ENCODE measurements around the gene COL6A2.
"Not testable (repeated sequence)": the region's sequence is repeated elsewhere in the genome, so short reads cannot be mapped to it uniquely, and the experiment has no call there.

COL6A2 gene

DNA sequence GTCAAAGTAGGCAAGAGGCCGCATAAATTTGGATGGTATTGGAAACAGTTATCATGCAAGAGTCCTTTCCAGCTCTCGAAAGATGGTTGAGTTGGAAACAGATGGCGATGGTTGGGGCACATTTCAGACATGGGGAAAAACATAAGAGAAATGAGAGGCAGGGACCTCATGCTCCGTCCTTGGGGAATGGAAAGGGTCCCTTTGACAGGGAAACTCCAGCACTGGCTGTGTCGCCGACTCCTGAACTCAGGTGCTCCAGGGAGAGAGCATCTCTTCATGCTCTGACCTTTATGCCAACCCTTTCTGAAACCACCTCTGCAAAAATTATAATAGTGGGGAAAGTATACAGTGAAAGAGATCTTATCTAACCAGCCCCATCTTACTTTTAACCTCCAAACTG, 36.8 kb upstream of the COL6A2 start:
- no peak for DNase-seq

DNA sequence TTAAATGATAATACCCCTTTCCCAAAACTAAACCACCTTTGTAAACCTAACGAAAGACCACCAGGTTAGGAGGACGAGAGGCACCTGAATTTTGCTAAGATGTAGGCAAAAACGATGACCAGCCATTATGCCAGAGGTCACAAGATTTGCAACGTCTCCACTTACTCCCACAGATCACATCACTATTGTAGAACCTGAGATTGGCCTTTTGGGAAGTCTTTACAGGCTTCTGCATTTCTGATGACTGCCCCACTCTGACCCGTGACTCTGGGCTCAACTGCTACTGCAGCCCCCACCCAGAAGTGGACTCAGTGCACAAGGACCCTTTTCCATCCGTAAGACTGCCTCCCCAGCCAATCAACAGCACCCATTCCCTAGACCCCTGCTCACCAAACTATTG, 36.4 kb upstream of the COL6A2 start:
- DNase-seq = no peak

DNA sequence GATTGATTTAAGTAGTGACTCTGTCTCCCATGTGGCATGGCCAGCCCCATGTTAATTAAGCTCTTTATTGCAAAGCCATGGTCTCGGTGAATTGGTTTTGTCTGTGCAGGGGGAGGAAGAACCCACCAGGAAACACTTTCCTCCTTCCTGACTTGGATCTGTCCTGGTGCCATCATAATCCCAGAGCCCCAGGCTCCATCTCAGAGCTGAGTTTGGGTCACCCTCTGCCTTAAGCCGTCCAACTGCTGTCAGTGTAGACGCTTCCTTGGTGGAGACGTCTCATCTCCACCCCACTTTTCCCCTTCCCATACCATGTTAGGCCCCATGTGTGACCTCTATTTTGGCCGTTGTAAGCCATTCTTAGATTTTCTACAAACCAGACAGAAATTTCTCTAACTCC, 36.0 kb upstream of the COL6A2 start:
- no peak for DNase-seq

DNA sequence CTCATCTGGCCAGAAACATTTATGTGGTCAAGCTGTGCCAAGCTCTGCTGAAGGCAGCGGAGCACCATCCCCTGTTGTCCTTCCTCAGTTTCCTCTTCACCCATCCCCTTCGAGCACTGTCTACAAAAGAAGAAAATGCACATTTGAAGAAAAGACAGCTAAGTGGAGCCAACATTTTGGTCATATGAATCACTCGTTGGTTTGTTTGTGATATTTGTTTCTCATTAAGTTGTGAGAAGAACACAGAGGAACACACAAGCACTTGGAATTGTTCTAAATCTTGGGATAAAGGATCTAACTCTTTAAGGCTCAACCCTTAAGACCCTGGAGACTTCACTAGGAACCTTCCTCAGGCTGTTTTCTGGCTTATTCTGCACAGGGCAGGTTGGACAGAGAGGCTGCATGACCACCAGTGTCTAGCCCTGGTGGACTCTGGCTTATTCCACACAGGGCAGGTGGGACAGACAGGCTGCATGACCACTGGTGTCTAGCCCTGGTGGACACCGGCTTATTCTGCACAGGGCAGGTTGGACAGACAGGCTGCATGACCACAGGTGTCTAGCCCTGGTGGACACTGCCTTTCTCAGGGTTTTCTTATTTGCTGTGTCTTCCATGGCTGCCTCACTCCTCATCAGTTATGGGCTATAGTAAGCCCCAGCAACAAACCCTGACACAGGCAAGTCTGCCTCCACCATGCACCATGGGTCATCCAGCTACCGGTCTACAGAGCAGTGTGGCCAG, 35.3 kb upstream of the COL6A2 start:
- no peak for DNase-seq

DNA sequence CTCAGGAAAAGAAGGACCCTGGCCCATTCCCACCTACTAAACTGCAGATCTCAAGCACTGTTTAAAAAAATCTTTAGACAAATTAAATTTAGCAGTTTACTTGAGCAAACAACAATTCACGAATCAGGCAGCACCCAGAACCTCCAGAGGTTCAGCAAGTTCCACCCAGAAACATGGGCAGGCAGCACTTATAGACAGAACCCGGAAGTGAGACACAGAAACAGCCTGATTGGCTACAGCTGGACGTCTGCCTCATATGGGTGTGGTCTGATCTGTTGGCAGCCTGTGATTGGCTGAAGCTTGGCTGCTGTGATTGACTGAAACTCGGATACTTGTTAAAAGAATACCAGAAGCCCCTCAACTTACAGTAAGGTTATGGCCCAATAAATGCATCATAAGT, 34.7 kb upstream of the COL6A2 start:
- DNase-seq = no peak

DNA sequence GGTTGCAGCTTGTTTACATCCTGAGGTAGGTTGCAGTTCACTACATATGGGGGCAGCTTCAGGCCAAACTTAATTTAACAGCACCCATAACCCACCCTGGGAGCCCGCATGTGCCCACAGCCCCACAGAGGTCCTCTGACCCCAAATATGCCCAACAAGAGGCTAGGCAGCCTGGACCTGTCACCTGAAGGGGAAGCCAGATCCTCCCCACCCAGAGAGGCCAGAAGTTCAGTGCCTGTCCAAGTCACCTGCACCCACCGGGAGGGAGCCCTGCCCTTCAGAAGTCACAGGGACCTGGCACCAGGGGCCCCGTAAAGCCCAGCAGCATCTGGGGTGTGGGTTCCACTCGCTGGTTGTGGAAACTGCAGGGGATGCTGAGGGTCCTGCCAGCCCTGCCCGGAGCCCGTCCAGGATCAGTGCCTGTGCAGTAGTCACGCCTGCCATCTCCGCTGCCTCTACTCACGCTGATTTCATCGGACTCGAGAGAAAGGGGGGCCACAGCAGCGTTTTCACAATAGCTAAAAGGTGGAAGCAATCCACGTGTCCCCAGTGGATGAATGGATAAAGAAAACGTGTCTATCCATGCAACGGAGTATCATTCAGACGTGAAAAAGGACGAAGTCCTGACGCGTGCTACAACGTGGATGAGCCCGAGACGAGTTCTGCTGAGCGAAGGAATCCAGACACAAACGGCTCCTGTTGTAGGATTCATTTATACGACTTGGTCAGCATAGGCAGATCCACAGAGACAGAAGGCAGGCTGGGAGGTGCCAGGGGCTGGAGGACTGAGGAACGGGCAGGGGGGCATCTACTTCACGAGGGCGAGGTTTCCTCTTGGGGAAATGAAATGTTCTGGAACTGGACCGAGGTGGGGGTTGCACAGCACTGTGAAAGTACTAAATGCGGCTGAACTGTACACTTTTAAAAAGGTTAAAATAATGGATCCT, 33.9 kb upstream of the COL6A2 start:
- no peak for DNase-seq

DNA sequence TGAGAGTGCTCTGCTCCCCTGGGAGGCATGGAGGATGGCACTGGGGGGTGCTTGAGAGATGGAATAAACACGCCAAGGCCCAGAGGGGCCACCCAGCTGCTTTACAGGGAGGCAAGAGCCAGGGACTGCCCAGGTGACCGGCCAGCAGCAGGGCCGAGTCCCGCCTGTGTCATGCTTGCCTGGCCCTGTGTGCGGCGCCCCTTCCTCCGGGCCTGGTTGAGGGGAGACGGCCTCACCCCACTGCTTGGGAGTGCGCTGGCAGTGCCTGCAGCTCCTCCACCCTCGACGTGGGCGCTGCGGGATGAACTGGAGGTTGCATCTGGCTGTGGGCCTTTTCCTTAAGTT, 33.1 kb upstream of the COL6A2 start:
- DNase-seq = no peak

DNA sequence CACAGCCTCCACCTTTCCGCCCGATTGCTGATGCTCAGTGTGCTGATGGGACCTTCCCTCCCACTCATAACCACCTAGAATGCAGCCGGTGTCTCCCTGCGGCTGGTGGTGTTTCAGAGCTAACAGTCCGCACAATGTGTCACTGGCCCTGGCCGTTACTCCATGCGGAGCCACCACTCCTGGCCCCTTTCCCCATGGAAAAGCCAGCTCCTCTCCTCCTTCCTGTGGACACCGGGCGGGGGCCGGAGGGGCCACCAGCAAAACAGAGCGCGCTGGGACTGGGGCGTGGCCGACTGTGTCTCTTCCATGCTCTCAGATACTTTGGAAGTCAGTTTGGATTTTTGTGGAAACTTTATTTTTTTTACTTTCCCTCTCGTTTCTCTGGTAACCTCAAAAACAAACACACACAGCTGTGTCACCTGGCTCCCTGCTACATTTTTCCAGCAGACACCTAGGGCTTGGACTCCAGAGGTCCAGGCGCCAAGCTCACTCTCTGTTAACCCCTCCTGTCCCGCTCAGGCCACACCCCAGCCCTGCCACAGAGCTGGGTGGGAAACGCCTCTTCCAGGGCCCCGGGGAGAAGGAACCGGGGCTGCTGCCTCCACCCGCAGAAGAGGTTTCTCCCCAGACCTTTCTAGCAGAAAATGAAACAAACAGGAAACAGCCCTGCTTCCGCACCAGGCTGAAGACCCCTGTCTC, 32.5 kb upstream of the COL6A2 start:
- no peak for DNase-seq

DNA sequence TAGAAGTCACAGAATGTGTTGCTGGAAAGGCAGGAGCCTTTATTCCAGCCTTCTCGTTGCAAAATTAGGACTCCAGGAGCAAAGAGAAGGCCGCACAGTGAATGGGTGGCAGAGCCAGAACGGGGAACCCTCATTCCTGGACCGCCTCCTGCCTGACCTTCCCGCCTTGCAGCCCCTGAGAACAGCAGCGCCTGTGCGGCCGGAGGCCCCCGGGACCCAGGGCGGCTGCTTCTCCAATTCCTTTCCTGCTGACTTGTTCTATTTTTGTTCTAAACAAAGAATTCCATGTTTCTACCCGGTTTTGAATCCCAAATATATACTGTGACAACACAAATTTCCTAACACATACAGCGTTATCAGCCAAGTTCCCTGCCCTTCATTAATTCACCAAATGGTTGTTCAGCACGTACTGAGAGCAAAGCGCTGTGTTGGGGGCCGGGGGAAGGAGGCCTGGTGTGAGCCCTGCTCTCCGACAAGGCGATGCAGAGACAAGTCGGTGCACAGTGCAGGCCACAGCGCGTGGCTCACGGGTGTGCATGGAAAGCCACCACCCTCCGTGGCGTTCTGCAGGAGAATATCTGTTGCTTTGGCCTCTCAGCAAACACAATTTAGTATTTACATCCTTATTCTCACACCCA, 31.9 kb upstream of the COL6A2 start:
- DNase-seq = no peak

DNA sequence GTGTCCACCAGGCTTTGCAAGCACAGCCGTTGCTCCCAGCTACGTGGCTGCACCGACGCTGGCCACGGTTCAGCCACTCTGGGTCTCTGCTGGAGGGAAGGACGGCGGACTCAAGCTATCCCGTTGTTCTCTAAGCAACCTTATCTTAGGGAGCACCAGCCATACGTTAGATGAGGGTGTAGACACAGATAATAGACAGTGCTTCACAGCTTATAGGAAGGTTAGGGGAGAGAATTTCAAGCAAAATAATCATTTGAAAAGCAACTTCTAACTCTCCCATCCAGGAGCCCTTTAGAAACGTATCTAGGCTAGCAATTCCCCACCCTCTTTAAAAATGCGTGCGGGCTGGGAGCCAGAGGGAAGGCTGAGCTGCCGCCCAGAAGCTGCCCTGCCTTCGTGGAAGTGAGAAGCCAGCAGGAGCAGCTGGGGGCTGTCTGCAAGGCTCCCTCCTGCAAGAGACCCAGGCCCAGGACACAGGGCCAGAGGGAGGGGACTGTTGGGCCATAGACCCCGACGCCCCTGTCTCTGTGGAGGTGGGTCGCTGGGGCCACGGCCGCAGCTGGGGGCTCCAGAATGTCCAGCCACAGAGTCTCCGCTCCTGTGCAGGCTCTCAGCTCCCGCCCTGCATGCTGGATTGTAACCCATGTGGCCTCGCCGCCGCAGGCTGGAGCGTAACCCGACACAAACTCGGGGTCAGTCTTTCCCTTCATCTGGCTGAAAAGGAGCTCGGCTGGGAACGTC, 31.2 kb upstream of the COL6A2 start:
- DNase-seq = no peak

DNA sequence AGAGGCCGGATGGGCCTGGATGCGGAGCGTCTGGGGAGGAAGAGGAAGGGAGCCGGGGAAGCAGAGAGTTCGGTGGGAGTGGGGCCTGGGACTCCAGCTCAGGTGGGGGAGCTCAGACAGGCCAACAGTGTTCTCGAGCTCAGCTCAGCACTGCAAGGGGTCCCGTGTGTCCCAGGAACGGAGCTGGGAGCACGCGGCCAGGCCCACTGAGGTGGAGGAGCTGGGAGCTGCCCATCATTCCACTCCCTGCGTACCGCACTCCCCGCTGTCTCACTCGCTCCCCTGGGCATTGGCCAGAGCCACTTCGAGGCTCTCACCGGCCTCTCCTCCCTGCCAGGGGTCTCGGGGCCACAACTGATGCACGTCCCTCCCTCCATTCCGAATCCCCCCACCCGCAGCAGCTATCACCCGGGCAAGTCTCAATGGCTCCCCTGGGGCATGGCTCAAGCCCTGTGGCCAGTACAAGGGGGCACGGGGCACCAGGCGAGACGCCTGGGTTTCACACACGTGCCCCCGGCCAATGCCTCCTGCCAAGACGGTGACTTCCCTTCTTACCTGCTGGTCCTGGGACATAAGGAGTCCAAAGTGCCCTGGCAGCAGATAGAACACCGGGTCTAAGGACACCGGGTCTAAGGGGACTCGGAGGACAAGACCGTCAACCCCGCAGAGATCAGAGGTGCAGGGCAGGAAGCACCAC, 30.3 kb upstream of the COL6A2 start:
- no peak for DNase-seq

DNA sequence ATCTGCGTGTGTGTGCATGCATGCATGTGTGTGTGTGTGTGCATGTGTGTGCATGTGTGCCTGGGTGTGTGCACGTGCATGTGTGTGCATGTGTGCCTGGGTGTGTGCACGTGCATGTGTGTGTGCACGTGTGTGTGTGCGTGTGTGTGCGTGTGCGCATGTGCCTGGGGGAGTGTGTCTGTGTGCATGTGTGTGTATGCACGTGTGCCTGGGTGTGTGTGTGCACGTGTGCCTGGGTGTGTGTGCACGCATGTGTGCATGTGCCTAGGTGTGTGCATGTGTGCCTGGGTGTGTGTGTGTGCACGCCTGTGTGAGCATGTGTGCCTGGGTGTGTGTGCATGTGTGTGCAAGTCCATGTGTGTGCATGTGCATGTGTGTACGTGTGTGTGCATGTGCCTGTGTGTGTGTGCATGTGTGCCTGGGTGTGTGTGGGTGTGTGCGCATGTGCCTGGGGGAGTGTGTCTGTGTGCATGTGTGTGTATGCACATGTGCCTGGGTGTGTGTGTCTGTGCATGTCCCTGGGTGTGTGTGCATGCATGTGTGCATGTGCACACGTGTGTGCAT, 29.3 kb upstream of the COL6A2 start:
- DNase-seq = no peak

DNA sequence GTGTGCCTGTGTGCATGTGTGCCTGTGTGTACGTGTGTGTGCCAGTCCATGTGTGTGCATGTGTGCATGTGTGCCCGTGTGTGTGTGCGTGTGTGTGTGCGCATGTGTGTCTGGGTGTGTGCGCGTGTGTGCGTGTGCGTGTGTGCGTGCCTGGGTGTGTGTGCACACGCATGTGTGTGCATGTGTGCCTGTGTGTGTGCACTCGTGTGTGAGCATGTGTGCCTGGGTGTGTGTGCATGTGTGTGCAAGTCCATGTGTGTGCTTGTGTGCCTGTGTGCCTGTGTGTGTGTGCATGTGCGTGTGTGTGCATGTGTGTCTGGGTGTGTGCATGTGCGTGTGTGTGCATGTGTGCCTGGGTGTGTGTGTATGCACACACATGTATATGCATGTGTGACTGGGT, 28.7 kb upstream of the COL6A2 start:
- no peak for DNase-seq

DNA sequence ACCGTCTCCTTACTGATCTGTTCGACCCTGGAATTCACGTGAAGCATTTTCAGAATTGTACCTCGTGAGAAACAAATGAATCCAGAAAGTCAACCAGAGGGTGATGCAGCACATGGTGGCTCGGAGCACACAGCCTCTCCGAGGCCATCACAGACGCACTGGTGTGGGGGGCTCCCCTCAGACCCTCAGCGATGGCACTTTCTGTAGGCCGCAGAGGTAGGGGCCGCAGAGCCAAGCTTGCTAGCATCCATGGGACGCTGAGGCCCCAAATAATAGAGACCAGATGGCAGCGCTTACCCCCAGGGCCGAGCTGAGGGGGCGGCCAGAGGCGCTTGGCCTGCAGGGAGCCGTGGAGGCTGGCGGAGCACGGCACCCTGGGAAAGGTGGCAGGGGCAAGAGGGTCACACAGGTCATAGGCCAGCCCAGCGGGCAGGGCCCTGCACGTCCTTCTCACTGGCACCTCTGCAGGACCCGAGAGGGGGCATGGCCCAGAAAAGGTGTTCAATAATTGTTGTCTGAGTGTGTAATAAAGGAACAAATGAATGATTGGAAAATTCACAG, 28.1 kb upstream of the COL6A2 start:
- DNase-seq = no peak

DNA sequence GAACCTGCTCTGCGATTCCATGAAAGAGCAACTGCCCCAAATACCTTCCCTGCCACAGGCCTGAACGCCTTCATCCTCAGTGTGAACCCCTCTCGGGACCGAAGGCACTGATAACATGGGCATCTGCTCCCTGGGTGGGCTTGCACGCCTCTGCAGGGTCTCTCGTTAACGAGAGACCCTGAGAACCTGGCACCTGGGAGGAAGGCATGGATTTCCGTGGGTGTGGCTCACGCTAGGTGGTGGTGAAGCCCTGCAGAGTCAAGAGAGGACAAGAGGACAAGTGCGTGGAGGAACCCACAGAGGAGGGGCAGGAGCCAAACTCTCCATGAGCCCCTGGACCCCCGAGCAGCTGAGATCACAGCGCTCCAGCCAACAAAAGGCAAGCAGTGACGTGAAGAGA, 26.8 kb upstream of the COL6A2 start:
- no peak for DNase-seq

DNA sequence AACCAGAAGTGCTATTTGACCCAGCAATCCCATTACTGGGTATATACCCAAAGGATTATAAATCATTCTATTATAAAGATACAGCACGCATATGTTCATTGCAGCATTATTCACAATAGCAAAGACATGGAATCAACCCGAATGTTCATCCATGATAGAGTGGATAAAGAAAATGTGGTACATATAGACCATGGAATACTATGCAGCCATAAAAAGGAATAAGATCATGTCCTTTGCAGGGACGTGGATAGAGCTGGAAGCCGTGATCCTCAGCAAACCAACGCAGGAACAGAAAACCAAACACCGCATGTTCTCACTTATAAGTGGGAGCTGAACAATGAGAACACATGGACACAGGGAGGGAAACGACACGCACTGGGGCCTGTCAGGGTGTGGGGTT, 21.2 kb upstream of the COL6A2 start:
- DNase-seq = not testable (repeated sequence)

DNA sequence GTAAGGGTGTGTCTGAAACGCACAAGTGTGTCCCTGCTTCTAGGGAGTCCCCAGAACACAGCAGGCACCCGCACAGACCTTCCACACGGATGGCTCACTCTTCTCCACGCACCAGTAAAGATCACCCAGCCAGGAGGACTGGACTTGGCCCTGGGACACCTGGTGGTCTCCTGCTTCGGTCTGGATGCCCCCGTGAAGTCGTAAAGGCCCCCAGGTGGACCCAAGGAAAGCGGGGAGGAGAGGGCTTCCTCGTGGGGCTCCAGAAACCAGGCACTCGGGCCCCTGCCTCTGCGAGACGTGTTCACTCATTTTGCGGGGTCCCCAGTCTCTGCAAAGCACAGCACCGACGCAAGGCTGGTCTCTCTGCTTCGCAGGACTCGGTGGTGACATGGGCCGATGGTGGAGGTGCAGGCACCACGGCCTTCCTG, 20.2 kb upstream of the COL6A2 start:
- no peak for DNase-seq

DNA sequence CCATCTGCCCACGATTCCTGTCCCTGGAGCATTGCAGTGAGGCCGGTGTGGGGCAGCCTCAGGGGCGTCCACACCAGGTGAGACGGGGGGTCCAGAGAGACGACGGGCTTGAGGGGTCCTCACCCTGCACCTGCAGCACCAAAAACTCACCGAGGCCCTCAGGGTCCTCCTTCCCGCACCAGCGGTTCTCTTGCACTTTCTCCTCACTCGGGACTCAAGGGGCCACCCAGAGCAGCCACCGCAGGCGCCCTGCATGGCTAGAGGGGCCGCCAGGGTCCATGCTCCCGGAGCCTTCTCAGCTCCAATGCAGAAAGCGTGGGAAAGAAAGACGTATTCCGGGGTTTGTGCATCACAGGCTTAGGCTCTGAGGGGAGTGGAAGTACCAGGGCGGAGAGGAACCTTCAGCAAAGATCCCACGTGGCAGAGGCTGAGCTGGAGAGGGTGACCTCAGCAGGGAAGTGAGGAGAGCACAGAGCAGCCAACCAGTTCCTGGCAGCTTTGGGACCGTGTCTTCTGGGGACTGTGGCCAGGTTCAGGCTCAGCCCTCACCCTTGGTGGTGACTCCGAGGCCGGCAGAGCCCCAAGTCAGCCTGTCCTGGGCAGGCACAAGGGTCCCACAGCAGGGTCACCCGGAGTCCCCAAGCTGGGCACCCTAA, 19.5 kb upstream of the COL6A2 start:
- no peak for DNase-seq

DNA sequence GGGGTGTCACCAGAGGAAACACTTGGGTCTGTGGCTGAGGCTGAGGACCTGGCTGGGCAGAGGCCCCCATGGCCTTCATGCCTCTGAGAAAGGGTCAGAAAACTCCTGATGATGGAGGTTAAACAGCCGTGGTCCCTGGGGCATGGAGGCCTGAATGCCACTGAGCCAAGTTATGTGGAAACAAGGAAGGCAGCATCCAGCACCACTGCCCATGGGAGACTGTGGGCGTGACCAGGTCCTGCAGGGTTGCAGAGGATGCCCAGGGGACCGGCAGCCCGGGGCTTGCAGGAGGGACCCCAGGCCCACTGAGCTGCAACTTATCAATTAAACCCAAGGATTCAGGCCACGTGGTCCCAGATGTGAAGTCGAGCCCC, 18.9 kb upstream of the COL6A2 start:
- no peak for DNase-seq

DNA sequence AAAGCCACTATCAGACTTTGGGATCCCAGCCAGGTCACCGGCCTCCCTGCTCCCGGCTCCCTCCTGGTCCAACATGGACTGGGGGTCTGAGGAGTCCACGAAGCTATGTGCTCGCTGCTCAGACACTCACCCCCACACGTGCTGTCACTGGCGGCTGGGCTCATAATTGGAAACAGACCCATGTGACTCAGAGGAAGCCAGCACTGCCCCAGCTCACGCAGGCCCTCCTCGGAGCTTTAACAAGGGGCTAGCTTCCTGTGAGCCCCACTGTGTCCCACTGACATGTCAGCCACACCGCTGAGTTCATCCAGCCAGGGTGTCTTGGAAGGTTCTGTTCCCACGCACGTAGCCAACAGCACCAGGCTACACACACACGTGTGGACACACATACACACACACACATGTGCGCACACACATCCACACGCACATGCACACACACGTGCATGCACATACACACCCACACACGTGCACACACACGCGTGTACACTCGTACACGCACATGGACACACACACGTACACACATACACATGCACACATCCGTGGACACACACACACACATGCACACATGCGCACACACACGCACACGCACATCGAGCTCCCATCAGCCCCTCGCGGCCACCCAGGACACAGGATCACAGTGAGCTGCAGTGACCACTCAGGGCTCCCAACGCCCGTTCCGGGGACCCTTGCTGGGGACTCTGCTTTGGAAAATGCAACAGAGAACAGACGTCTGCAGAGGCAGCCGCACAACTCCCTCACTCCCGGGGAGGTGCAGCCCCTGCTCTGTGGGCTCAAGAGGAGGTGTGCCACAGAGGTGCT, 18.4 kb upstream of the COL6A2 start:
- no peak for DNase-seq

Data from GF-D8 (cell line).